D721Med (cell line): Measurements from ENCODE around the gene NUP107.

Experiments used
- DNase-seq: peaks from one replicate; pipeline ENCODE4 v3.0.0; 2011; ENCODE audit warnings: low spot score; ENCODE audit not compliant: insufficient read length
- FAIRE-seq: peaks from 2 replicates; lab custom pipeline; 2011; peaks lifted over from hg19 to GRCh38; lab: Jason Lieb, UNC
- CTCF ChIP-seq: IDR thresholded peaks from 2 replicates; pipeline ENCODE4 v1.5.1; 2012; ENCODE audit warnings: mild to moderate bottlenecking, control low read depth; ENCODE audit not compliant: insufficient read depth; ENCODE audit errors: missing control alignments

The NUP107 gene

GRCh38 chr12:68647507-68647906, 39.3 kb upstream of the NUP107 start:
- no peak for FAIRE-seq
- DNase-seq = no peak
- TF ChIP-seq CTCF = no peak

GRCh38 chr12:68648179-68648578, 38.6 kb upstream of the NUP107 start:
- no peak for TF ChIP-seq CTCF
- no peak for DNase-seq
- no peak for FAIRE-seq

- DNase-seq (no peak), FAIRE-seq (no peak)
- peak; percentile 17 for TF ChIP-seq CTCF
Measured at GRCh38 chr12:68665016-68665569, 21.7 kb upstream of the NUP107 start.

GRCh38 chr12:68667291-68667690, 19.5 kb upstream of the NUP107 start:
- DNase-seq (no peak), FAIRE-seq (no peak)
- TF ChIP-seq CTCF = no peak

GRCh38 chr12:68667896-68668295, 18.9 kb upstream of the NUP107 start:
- no peak for TF ChIP-seq CTCF
- no peak for FAIRE-seq
- DNase-seq = no peak

GRCh38 chr12:68671179-68671578, 15.6 kb upstream of the NUP107 start:
- FAIRE-seq (no peak), DNase-seq (no peak)

GRCh38 chr12:68673788-68674187, 13.0 kb upstream of the NUP107 start:
- FAIRE-seq (no peak), DNase-seq (no peak)
- TF ChIP-seq CTCF = no peak

More at GRCh38 chr12:68671179-68671578, 15.6 kb upstream of the NUP107 start:
- TF ChIP-seq CTCF = no peak
